ENCODE results near the gene CT45A9. TPM values are rescaled to one million over a fixed set of nuclear protein-coding genes. Genes with fewer than 3 reads are reported as not detected.

The CT45A9 gene
- total and polyA plus RNA-seq, 4 donors, result not detected

DNA sequence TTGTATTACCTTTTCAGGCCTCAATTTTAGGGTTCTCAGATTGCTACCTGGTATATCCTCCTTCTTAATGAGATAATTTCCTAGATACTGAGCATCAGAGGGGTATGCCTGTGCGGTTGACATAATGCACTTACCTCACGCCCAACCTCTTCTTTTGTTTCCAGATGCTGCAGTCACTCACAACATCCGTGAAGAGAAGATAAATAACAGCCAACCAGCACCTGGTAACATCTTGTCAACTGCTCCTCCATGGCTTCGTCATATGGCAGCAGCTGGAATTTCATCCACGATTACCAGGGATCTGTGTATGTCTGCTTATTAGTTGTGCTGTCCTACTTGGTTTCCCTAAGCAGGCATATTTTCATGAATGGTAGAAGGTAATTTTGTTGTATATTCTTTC is 38.6 kb upstream of the CT45A9 start:
- no peak for DNase-seq (ENCODE audit: low spot score)
- no peak overlapping the region for H3K4me3 ChIP-seq (ENCODE audit: low read depth in 1 of 3, low read length in 3 of 3)
- no peaks in the 10 kb centered on the region for H3K4me1 ChIP-seq (ENCODE audit: control insufficient read depth in 4 of 4, insufficient read depth in 4 of 4, low read length in 3 of 4)
- no peaks in the 10 kb centered on the region for H3K36me3 ChIP-seq (ENCODE audit: control insufficient read depth in 4 of 4, insufficient read depth in 3 of 4, low read depth in 1 of 4, low read length in 3 of 4)
- 83% methylated on average over 5 of the region's 5 CpGs for WGBS
- peaks cover 0 to 7% (median 0%) of the 10 kb centered on the region in 4 donors for H3K27me3 ChIP-seq (ENCODE audit: control insufficient read depth in 4 of 4, insufficient read depth in 4 of 4, low read length in 3 of 4)
- no peak overlapping the region for H3K9ac ChIP-seq (ENCODE audit: low read depth in 1 of 2, low read length in 2 of 2)
- H3K27ac ChIP-seq (ENCODE audit: low read depth in 1 of 2, low read length in 2 of 2), result no peak overlapping the region
- H3K9me3 ChIP-seq (ENCODE audit: control insufficient read depth in 4 of 4, low read length in 3 of 4), result peaks cover 0 to 3% (median 1%) of the 10 kb centered on the region in 4 donors
- TF ChIP-seq ZBTB33 (IDR thresholded peaks at IDR 0.05) (no peak), HNF4A (conservative IDR thresholded peaks at IDR 0.05) (no peak), RXRA (IDR thresholded peaks at IDR 0.05) (no peak), HNF4G (IDR thresholded peaks at IDR 0.05) (no peak), NR2F2 (IDR thresholded peaks at IDR 0.05) (no peak), REST (IDR thresholded peaks at IDR 0.05) (no peak), RAD21 (IDR thresholded peaks at IDR 0.05) (no peak), FOXA2 (IDR thresholded peaks at IDR 0.05) (no peak), EGR1 (IDR thresholded peaks at IDR 0.05; ENCODE audit: low read depth in 2 of 2) (no peak), JUND (IDR thresholded peaks at IDR 0.05) (no peak), TAF1 (conservative IDR thresholded peaks at IDR 0.05) (no peak), SP1 (IDR thresholded peaks at IDR 0.05) (no peak), CTCF (IDR thresholded peaks at IDR 0.05; ENCODE audit: low read depth, low read length, missing input control) (no peak), YY1 (IDR thresholded peaks at IDR 0.05) (no peak)
- TF ChIP-seq, protein P1, sequence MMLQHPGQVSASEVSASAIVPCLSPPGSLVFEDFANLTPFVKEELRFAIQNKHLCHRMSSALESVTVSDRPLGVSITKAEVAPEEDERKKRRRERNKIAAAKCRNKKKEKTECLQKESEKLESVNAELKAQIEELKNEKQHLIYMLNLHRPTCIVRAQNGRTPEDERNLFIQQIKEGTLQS (IDR thresholded peaks at IDR 0.05), result no peak

GRCh38 chrX:135893294-135893817 is 21.7 kb upstream of the CT45A9 start, which contains the start of the genes CT45A10 and SAGE1:
Gene CT45A10 (minus strand): TSS chrX:135893444. CDS start chrX:135885344, 8,100 bp downstream.
Gene SAGE1 (plus strand): TSS chrX:135893716. CDS start chrX:135896243, 2,527 bp downstream.
- WGBS, result 85% methylated on average over 22 of the region's 22 CpGs
- no peak for DNase-seq (ENCODE audit: low spot score)
- TF ChIP-seq SP1 (IDR thresholded peaks at IDR 0.05) (no peak), NR2F2 (IDR thresholded peaks at IDR 0.05) (no peak), TAF1 (conservative IDR thresholded peaks at IDR 0.05) (no peak), ZBTB33 (IDR thresholded peaks at IDR 0.05) (no peak), RAD21 (IDR thresholded peaks at IDR 0.05) (no peak), HNF4A (conservative IDR thresholded peaks at IDR 0.05) (no peak), HNF4G (IDR thresholded peaks at IDR 0.05) (no peak), EGR1 (IDR thresholded peaks at IDR 0.05; ENCODE audit: low read depth in 2 of 2) (no peak), FOXA1 (IDR thresholded peaks at IDR 0.05) (no peak), JUND (IDR thresholded peaks at IDR 0.05) (no peak), YY1 (IDR thresholded peaks at IDR 0.05) (no peak), FOXA2 (IDR thresholded peaks at IDR 0.05) (no peak), CTCF (IDR thresholded peaks at IDR 0.05; ENCODE audit: low read depth, low read length, missing input control) (no peak), GABPA (IDR thresholded peaks at IDR 0.05 in 1 of 2, conservative IDR thresholded peaks at IDR 0.05 in 1 of 2) (no peak)
- TF ChIP-seq, protein P2, sequence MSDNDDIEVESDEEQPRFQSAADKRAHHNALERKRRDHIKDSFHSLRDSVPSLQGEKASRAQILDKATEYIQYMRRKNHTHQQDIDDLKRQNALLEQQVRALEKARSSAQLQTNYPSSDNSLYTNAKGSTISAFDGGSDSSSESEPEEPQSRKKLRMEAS (IDR thresholded peaks at IDR 0.05), result no peak
- TF ChIP-seq, protein P1 (IDR thresholded peaks at IDR 0.05), result no peak

More at GRCh38 chrX:135893294-135893817, 21.7 kb upstream of the CT45A9 start, which contains the start of the genes CT45A10 and SAGE1:
- H3K27ac ChIP-seq (ENCODE audit: low read depth in 1 of 2, low read length in 2 of 2), result no peak within 1 kb of the TSS
- no peaks in the 10 kb centered on the region for H3K4me1 ChIP-seq (ENCODE audit: control insufficient read depth in 4 of 4, insufficient read depth in 4 of 4, low read length in 3 of 4)
- H3K4me3 ChIP-seq (ENCODE audit: low read depth in 1 of 3, low read length in 3 of 3), result no peak within 1 kb of the TSS
- H3K36me3 ChIP-seq (ENCODE audit: control insufficient read depth in 4 of 4, insufficient read depth in 3 of 4, low read depth in 1 of 4, low read length in 3 of 4), result no peaks in the 10 kb centered on the region
- H3K27me3 ChIP-seq (ENCODE audit: control insufficient read depth in 4 of 4, insufficient read depth in 4 of 4, low read length in 3 of 4), result no peaks in the 10 kb centered on the region
- H3K9me3 ChIP-seq (ENCODE audit: control insufficient read depth in 4 of 4, low read length in 3 of 4), result peaks cover 0 to 2% (median 0%) of the 10 kb centered on the region in 4 donors
- H3K9ac ChIP-seq (ENCODE audit: low read depth in 1 of 2, low read length in 2 of 2), result no peak within 1 kb of the TSS
